Retinal pigment epithelial cell (primary cell): ENCODE measurements around the gene EML1.

Source experiments
- DNase-seq: peaks from one replicate; pipeline ENCODE4 v3.0.0-alpha.2; 2010; ENCODE audit warnings: low read depth
- H3K4me3 ChIP-seq: 2 replicates; pipeline ENCODE4 v1.5.1; 2011; ENCODE audit warnings: mild to moderate bottlenecking, low read length, control low read depth, moderate library complexity
- TF ChIP-seq, protein P1 (sequence below): conservative IDR thresholded peaks from 2 replicates; pipeline ENCODE4 v1.5.1; 2011; ENCODE audit warnings: low read depth, low read length, control low read depth, inconsistent platforms

EML1 gene

DNA sequence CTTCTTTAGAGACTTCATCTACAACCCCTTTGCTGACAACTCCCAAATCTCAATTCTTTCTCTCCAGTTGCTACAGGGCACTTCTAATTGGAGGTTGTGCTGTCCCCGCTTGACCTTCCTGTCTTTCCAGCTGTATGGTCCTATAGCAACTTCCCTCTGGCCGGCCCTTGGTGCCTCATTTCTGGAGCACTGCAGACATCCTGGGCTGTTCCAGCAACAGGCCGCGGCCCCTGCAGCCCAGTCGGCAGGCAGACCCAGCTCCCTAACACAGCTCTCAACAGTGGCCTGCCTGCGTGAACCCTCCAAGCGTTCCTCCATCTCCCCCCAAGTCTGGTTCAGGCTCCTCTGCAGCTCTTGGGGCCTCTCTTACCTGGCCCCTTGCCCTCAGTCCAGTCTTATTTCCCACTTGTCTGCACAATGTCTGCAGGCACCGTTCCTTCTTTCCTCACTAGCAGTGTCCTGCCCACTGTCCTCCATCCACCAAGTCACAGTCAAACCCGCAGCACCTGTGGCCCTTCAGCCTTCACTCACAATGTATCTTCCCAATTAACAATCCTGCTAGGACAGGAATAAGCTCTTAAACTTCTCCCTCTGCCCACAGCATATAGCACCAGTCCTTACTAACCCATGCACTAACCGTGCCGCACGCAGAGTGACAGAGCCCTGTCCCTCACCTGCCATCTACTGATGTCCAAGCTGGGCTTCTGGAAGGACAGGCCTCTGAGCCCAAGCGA lies 1.6 kb upstream of the EML1 start:
- no peak overlapping the region for H3K4me3 ChIP-seq
- TF ChIP-seq, protein P1, sequence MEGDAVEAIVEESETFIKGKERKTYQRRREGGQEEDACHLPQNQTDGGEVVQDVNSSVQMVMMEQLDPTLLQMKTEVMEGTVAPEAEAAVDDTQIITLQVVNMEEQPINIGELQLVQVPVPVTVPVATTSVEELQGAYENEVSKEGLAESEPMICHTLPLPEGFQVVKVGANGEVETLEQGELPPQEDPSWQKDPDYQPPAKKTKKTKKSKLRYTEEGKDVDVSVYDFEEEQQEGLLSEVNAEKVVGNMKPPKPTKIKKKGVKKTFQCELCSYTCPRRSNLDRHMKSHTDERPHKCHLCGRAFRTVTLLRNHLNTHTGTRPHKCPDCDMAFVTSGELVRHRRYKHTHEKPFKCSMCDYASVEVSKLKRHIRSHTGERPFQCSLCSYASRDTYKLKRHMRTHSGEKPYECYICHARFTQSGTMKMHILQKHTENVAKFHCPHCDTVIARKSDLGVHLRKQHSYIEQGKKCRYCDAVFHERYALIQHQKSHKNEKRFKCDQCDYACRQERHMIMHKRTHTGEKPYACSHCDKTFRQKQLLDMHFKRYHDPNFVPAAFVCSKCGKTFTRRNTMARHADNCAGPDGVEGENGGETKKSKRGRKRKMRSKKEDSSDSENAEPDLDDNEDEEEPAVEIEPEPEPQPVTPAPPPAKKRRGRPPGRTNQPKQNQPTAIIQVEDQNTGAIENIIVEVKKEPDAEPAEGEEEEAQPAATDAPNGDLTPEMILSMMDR, result no peak
- DNase-seq, result no peak

- TF ChIP-seq, protein P1, result no peak
- no peak overlapping the region for H3K4me3 ChIP-seq
- DNase-seq, result no peak
These were observed 1.0 kb upstream of the EML1 start for GRCh38 chr14:99792210-99792535.

GRCh38 chr14:99792551-99793212 lies 531 bp upstream of the EML1 start:
- TF ChIP-seq, protein P1, result no peak
- no peak for DNase-seq
- peak overlapping the region; percentile 39 for H3K4me3 ChIP-seq

DNA sequence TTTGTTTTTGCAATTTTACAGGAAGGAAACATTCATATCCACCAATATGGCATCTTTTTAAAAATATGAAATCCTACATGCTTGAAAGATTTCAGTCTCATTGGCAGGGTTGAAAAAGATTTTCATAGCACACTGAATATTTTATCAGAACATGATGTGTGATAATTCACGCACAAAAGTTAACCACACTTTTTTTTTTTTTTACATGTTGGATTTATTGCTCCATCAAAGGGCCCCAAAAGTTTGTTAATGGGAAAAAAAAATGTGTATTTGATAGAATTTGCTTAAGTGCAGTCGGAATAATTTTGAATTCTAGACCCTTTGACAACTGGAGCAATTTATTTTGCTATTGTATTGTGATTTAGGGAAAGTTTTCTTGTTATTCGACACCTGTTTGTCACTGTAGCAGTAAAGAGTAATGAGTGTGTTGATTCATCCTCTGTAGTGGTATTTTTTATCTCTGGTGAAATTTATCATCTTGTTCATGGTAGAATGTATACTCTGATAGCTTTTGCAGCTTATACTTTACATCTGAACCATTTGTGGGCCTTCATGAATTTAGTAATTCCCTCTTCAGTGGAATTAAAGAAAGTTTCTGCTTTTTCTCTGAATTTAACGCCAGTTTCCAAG lies 1.1 kb downstream of the EML1 start:
- peak overlapping the region; percentile 74 for H3K4me3 ChIP-seq
- TF ChIP-seq, protein P1, result no peak
- no peak for DNase-seq

GRCh38 chr14:99795046-99795445 lies 1.8 kb downstream of the EML1 start:
- DNase-seq, result no peak
- no peak overlapping the region for H3K4me3 ChIP-seq
- TF ChIP-seq, protein P1, result no peak

GRCh38 chr14:99797231-99797630 lies 4.0 kb downstream of the EML1 start:
- no peak overlapping the region for H3K4me3 ChIP-seq
- TF ChIP-seq, protein P1, result no peak
- DNase-seq, result no peak
